HG03097 (cell line): ENCODE data around the gene CUL7.
"Not testable (repeated sequence)": the region's sequence is repeated elsewhere in the genome, so short reads cannot be mapped to it uniquely, and the experiment has no call there.

Experiments used
- ATAC-seq: cut with Tn5 transposase; IDR thresholded peaks from one replicate; pipeline ENCODE4 v1.9.1; 2021; ENCODE audit not compliant: unreplicated experiment, low FRiP score

Gene CUL7

DNA sequence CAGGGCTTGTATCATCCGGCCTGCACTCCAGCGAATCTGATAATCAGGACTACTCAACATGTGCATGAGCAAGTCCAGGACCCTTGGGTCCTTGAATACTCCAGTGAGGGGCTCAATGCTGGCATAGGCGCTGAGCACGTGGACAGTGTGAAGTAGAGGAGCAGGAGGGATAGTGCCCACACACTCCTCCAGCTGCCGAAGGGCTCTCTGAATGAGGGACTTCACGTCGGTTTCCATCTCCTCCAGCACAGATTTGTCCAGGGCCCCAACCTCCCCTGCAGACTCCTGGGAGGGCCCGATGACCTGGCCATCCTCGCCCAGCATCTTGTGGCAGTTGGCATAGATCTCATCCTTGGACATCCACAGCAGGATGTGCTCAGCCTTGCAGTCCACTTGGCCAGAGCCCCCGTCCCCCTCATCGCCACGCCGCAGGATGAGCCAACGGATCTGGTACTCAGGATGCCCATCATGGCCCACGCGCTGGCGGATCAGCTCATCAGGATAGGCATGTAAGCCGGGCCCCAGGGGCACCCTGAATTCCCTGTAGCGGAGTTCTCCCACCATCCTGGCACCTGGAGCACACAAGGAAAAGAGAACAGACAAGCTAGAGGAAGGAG lies 1.3 kb downstream of the CUL7 start:
- no peak for ATAC-seq

DNA sequence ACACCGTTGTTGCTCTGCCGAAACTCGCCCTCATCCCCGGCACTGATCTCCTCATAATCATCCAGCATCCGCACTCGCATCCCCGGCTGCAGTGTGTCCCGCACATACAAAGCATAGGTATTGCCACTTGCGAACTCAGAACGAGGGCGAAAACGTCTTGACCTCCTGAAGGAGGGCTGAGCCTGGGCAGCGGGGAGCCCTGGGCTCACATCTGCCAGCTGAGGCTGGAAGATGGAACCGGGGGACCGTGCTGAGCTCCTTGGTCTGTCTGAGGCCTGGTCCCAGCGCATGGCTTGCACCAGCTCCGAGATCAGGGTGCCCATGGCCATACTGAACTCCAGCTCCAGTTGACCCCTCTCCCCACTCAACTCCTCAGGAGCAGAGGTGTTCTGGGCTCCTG lies 2.7 kb downstream of the CUL7 start:
- no peak for ATAC-seq

GRCh38 chr6:43047998-43048397 lies 5.7 kb downstream of the CUL7 start:
- ATAC-seq: no peak

DNA sequence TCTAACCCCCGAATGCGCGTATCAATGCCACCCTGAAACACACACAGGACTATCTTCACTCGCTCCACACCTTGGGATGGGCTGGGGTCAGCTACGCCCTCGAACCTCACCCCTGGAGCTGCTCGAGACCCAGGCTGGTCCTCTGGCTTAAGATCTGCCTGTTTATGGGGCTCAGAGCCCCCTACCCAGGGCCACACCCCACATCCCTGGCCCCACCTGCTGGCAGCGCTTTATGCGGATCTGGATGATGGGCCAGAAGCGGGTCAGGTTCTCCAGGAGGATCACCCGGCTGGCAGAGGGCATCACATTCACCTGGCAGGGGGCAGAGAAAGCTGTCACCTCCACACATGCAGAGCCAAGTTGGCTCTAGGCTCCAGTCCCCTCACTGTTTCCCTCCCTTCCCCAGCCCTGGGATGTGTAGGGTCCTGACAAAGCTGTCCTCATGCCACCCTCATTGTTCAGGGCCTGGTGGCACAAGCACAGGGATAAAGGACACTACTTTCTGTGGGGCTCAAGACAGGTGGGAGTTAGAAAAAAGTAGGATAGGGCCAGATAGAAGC lies 8.2 kb downstream of the CUL7 start:
- ATAC-seq: no peak

DNA sequence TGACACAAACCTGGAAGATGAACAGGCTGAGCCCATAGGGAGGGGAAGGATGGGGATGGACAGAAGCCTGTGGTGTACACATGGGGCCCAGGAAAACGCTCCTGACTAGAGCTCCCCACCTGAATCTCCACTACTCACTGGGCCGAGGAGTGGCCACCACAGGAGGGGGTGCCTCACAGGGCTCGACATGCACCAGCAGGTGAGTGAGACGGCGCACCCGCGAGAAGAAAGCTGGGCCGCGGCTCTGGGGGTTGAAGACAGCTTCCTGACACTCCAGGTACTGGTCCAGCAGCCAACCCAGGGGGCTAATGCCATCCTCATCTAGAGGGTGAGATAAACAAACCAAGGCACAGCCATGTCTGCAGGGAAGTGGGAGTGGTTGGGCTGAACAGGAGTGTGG lies 10.3 kb downstream of the CUL7 start:
- no peak for ATAC-seq

- not testable (repeated sequence) for ATAC-seq
Measured at GRCh38 chr6:43041475-43041874, 12.2 kb downstream of the CUL7 start.

GRCh38 chr6:43040542-43041257 lies 13.0 kb downstream of the CUL7 start:
- ATAC-seq: no peak

DNA sequence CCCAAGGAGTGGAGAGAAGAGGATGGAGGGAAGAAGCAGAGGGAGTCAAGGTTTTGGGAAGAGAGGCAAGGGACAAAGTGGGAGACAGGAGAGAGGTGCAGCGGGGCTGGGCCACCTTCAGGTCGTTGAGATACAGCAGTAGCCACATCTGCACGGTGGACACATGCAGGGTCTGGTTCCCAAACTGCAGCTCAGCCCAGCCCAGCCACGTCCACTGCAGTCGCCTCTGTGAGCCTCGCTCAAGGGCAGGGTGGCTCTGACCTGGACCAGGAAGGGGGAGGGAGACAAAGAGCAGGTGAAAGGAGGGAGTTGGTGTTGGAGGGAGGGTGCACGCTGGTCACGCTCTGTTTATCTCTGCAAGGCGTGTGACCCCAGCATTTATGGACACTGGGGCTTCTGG lies 14.9 kb downstream of the CUL7 start:
- ATAC-seq: no peak

DNA sequence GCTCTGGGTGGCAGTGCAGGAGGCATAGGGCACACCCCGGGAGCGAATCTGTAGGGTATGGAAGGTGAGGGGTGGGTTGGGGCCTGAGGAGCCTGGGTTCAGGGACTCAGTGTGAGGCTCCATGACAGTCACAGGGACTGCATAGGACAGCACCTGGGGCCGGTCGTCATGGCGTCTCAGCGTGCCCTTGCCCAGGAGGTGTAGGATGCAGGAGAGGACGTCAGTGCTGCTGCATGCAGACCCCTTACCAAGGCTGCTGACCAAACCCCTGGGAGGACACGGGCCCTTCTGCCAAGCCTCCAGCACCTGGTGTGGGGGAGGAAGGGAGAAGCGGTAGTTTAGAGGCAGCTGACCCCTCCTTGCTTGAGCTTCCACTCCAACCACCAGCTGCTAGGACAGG lies 15.9 kb downstream of the CUL7 start:
- no peak for ATAC-seq

- ATAC-seq: no peak
Measured at GRCh38 chr6:43037197-43037596, 16.5 kb downstream of the CUL7 start.

GRCh38 chr6:43036712-43037111 lies 16.9 kb downstream of the CUL7 start:
- ATAC-seq: no peak

DNA sequence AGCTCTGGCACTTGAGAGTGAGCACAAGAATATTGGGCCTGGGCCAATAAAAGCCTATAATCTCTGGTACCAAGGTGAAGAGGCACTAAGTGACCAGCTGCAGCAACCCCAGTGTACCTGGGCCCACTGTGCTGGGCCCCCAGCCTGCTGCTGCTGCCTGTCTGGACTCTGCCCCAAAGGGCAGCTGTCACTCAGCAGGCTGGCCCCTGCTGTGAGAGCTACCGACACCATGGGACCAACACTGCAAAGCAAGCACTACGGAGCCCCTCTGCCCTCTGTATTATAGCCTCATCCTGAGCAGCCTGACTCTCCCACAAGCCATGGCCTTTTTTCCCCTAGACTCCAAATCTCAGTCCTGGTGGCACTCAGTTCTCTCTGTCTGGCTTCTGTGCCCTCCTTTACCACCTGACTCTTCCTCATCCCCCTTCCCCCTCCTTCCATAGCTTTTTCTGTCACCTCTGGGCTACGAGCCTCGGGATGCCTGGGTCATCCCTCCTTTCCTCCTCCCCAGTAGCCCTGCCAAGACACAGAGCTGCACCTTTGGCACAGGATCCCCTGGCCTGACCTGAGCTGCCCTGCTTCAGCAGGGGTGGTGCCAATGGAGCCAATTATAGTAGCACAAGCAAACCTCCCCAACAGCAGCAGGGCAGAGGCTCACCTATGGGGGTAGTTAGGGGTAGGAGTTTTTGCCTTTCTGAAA lies 18.0 kb downstream of the CUL7 start:
- no peak for ATAC-seq

DNA sequence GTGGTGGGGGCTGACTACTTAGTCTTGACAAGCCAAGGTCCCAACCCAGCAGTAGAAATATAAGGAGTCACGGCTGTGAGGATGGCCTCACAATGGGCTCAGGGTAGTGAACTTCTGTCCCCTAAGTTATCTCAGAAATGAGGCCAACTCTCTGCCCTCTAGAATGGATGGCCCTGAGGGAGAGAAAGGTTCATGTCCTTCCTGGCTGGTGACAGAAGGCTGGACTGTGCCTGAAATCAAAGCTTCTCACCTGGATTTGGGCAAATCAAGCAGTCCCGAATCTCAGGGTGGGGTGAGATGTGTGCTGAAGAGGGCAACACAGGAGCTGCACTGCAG lies 19.5 kb downstream of the CUL7 start:
- no peak for ATAC-seq

- no peak for ATAC-seq
Measured at GRCh38 chr6:43033496-43034189, 20.0 kb downstream of the CUL7 start.

- ATAC-seq: no peak
Measured at GRCh38 chr6:43032326-43032725, 21.3 kb downstream of the CUL7 start.

DNA sequence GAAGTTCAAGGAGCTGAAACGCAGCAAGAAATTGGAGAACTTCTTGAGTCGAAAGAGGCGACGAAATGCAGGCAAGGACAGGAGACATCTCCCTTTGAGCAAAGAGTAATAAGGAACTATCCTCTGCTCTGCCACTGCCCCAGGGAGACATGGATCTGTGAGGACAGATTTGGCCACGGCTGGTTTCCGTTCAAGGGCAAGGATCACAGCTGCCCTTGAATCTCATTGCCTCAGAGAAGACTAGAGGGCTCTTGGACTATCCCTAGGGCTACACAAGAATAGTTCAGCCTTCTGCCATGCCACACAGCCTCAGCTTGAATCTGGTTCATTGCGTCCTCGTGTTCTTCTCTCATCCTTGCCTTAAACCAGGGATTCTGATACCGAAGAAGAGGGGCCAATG lies 24.5 kb downstream of the CUL7 start:
- ATAC-seq: no peak

- no peak for ATAC-seq
Measured at GRCh38 chr6:43026365-43026764, 27.3 kb downstream of the CUL7 start.

- no peak for ATAC-seq
Measured at GRCh38 chr6:43024436-43024835, 29.2 kb downstream of the CUL7 start.

DNA sequence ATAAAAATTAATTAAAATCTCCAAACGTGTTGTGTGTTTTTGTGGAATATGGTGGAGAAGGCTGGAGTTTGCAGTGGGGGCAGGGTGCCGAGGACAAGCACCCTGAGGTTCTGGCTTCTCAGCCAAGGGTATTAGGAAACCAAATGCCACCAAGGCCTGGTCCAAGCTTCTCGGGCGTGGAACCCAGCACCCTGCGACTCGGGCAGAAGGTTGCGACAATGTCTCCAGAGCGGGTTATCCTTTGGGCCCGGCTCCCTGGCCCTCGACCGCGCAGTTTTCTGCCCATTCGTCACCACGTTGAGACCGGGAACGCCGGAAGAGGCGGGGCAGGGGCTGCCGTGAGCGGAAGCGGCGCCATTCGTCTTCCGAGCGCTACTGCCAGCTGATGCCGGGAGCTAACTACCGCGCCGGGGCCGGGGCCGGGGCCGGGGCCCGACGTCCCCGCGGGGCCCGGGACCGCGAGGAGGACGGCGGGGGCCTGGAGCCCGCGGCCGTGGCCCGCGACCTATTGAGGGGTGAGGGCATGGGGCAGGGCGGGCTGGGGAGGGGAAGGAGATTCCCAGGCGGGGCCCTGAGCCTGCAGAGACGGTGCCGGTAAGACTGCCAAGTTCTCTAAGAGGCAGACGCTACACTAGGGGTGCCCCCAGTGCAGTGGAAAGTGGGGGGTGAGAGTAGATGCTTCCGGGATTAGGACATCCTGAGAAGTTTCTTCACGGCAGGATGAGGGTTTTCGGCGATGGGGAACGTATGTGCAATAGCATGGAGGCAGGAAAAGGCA lies 32.2 kb downstream of the CUL7 start, which contains the start of gene RRP36:
RRP36 (plus strand) TSS at position 354 of the 778 bp plus-strand sequence; CDS start at position 386, 32 bp downstream.
- ATAC-seq: no peak

DNA sequence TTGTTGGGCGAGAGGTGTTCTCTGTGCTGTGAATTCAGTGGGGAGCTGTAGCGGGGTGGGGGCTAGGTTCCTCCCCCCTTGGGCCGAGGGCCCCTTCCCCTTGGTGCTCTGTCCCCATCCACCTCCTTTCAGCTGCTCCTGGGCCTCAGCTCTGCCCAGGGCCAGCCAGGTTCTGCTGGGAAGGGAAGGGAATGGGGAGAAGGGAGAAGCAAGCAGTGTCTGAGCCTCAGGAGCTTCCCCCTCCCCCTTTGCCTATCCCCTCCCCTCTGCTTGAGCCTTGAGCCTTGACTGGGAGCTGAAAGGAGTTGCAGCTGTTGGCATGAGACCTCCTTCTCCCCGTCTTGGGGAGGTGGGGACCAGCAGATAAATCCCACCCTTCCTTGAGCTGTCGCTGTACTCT lies 32.8 kb downstream of the CUL7 start:
- no peak for ATAC-seq
